ENCODE data around the gene SZT2. TPM values are rescaled to one million over a fixed set of nuclear protein-coding genes. Genes with fewer than 3 reads are reported as not detected.

The SZT2 gene
- total RNA-seq, 1 experiment from 2014 or later = 22.2 TPM

DNA sequence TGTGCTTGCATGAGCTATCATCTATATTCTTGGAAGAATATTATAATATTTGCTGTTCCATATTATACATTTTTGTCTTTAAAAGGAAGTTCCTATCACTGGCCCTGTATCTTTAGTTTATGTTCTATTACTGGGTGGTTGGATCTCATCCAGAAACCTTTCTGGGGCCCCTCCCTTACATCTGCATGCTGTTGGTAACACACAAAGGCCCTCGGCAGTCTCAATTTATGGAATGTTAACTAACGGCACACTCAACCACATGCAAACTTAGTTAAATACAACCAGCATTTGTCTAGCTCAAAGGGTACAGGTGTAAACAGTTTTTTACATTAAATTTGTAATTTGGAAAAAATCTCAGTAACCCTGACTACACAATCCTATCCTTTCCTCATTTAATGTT is 73.8 kb downstream of the SZT2 start:
- no peaks in the 10 kb centered on the region for H3K9me3 ChIP-seq (ENCODE audit: low read length)
- H3K9me2 ChIP-seq (replicated peaks; ENCODE audit: low read length) = no peaks in the 10 kb centered on the region
- BruUV-seq (replicated peaks) = no TSS peak
- no peaks in the 10 kb centered on the region for H3K36me3 ChIP-seq (ENCODE audit: low read depth, low read length)
- no peak overlapping the region for H3K4me2 ChIP-seq (ENCODE audit: low read length)
- no peak for TF ChIP-seq EZH2phosphoT487 (IDR thresholded peaks at IDR 0.05; ENCODE audit: borderline replicate concordance, low read length)
- TF ChIP-seq, protein P1, sequence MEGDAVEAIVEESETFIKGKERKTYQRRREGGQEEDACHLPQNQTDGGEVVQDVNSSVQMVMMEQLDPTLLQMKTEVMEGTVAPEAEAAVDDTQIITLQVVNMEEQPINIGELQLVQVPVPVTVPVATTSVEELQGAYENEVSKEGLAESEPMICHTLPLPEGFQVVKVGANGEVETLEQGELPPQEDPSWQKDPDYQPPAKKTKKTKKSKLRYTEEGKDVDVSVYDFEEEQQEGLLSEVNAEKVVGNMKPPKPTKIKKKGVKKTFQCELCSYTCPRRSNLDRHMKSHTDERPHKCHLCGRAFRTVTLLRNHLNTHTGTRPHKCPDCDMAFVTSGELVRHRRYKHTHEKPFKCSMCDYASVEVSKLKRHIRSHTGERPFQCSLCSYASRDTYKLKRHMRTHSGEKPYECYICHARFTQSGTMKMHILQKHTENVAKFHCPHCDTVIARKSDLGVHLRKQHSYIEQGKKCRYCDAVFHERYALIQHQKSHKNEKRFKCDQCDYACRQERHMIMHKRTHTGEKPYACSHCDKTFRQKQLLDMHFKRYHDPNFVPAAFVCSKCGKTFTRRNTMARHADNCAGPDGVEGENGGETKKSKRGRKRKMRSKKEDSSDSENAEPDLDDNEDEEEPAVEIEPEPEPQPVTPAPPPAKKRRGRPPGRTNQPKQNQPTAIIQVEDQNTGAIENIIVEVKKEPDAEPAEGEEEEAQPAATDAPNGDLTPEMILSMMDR (conservative IDR thresholded peaks at IDR 0.05; ENCODE audit: low read depth, low read length) = no peak
- no peak for TF ChIP-seq EZH2 (IDR thresholded peaks at IDR 0.05; ENCODE audit: low read length, unreplicated experiment)
- H3K27ac ChIP-seq (ENCODE audit: low read length) = no peak overlapping the region
- H3F3A ChIP-seq (ENCODE audit: low read length, unreplicated experiment) = no peaks in the 10 kb centered on the region
- H3K27me3 ChIP-seq (ENCODE audit: low read length) = no peaks in the 10 kb centered on the region
- no peaks in the 10 kb centered on the region for H3K4me1 ChIP-seq (ENCODE audit: insufficient read depth, low read length)
- H3K9ac ChIP-seq (ENCODE audit: low read length) = no peak overlapping the region
- no peak for DNase-seq
- no peaks in the 10 kb centered on the region for H3K79me2 ChIP-seq (ENCODE audit: low read length)
- no peak overlapping the region for H2AFZ ChIP-seq (ENCODE audit: low read length)
- no peak for ATAC-seq
- H3K4me3 ChIP-seq (ENCODE audit: low read length) = no peak overlapping the region
- ChIA-PET CTCF (no interaction called here), POLR2A (ENCODE audit: unreplicated experiment) (no interaction called here)
- intact Hi-C loops (cut with micrococcal nuclease) = no loop called here
- H4K20me1 ChIP-seq (ENCODE audit: low read length) = no peaks in the 10 kb centered on the region

DNA sequence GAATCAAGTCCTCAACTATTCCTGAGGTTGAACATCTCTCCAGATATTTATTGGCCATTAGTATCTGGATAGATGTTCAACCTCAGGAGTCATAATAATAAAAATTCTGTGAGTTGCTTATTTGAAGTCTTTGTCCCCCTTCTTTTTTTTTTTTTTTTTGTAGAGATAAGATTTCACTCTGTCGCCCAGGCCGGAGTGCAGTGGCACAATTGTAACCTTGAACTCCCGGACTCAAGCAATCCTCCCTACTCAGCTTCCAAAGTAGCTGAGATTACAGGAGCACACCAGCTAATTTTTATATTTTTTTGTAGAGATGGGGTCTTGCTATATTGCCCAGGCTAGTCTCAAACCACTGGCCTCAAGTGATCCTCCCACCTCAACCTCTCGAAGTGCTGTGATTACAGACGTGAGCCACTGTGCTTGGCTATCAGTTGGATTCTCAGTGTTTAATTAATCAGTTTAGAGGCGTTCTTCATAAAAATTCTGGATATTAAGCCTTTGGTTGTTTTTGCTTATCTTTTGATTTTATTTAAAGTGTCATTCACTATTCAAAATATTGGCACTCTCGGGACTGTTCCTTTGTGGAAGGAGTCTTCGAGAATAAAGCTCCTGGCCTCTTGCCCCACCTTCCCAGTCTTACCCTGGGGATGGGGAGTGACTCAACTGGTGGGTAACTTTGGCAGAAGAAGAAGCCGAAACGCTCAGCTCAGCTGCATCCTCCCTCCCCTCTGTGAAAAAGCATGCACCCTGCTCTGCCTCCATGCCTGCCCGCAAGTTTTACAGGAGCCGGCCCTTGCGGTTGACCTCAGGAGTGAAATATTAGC is 75.2 kb downstream of the SZT2 start:
- Histone ChIP-seq H3F3A (ENCODE audit: low read length, unreplicated experiment) (no peaks in the 10 kb centered on the region), H3K36me3 (ENCODE audit: low read depth, low read length) (no peaks in the 10 kb centered on the region), H3K9me3 (ENCODE audit: low read length) (no peaks in the 10 kb centered on the region), H2AFZ (ENCODE audit: low read length) (no peak overlapping the region), H3K79me2 (ENCODE audit: low read length) (no peaks in the 10 kb centered on the region), H3K27ac (ENCODE audit: low read length) (no peak overlapping the region), H3K9me2 (replicated peaks; ENCODE audit: low read length) (no peaks in the 10 kb centered on the region), H3K9ac (ENCODE audit: low read length) (no peak overlapping the region), H3K4me1 (ENCODE audit: insufficient read depth, low read length) (no peaks in the 10 kb centered on the region), H3K4me2 (ENCODE audit: low read length) (no peak overlapping the region), H3K27me3 (ENCODE audit: low read length) (no peaks in the 10 kb centered on the region), H4K20me1 (ENCODE audit: low read length) (no peaks in the 10 kb centered on the region), H3K4me3 (ENCODE audit: low read length) (no peak overlapping the region)
- TF ChIP-seq EZH2phosphoT487 (IDR thresholded peaks at IDR 0.05; ENCODE audit: borderline replicate concordance, low read length) (no peak), EZH2 (IDR thresholded peaks at IDR 0.05; ENCODE audit: low read length, unreplicated experiment) (no peak)
- TF ChIP-seq, protein P1 (conservative IDR thresholded peaks at IDR 0.05; ENCODE audit: low read depth, low read length) = no peak
- DNase-seq (no peak), ATAC-seq (no peak)
- ChIA-PET POLR2A (ENCODE audit: unreplicated experiment) (no interaction called here), CTCF (no interaction called here)
- no TSS peak for BruUV-seq (replicated peaks)
- intact Hi-C loops (cut with micrococcal nuclease) = no loop called here

DNA sequence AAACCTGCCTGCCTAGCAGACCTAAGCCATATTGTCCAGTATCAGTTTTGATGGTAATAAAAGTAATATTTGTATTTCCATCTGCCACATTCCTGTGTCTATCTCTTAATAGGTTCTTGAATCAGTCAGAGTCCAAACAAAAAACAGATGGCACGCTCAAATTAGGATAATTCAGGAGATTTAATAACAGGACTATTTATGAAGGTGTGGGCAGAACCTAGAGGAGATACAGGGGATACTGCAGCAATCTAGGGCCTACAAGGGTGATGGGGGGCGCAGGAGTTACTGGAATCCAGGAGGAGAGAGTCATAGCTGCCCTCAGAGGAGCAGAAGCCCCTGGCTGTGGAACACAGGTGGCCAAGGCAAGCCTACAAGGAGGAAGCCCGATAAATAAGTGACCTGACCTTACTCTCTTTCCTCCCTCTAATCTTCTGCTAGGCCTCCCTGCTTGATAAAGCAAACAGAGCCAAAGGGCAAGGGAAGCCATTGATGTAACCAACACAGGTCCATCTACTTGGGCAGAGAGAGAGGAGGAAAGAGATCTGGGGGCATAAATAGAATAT is 75.9 kb downstream of the SZT2 start:
- Histone ChIP-seq H3K27ac (ENCODE audit: low read length) (no peak overlapping the region), H3F3A (ENCODE audit: low read length, unreplicated experiment) (no peaks in the 10 kb centered on the region), H3K4me2 (ENCODE audit: low read length) (no peak overlapping the region), H3K27me3 (ENCODE audit: low read length) (no peaks in the 10 kb centered on the region), H3K4me3 (ENCODE audit: low read length) (no peak overlapping the region), H3K4me1 (ENCODE audit: insufficient read depth, low read length) (no peaks in the 10 kb centered on the region), H3K79me2 (ENCODE audit: low read length) (no peaks in the 10 kb centered on the region), H4K20me1 (ENCODE audit: low read length) (no peaks in the 10 kb centered on the region), H2AFZ (ENCODE audit: low read length) (no peak overlapping the region), H3K9me3 (ENCODE audit: low read length) (no peaks in the 10 kb centered on the region), H3K9me2 (replicated peaks; ENCODE audit: low read length) (no peaks in the 10 kb centered on the region), H3K36me3 (ENCODE audit: low read depth, low read length) (no peaks in the 10 kb centered on the region), H3K9ac (ENCODE audit: low read length) (no peak overlapping the region)
- POLR2A ChIA-PET (ENCODE audit: unreplicated experiment) = no interaction called here
- CTCF ChIA-PET = no interaction called here
- DNase-seq = no peak
- intact Hi-C loops (cut with micrococcal nuclease) = no loop called here
- TF ChIP-seq EZH2 (IDR thresholded peaks at IDR 0.05; ENCODE audit: low read length, unreplicated experiment) (no peak), EZH2phosphoT487 (IDR thresholded peaks at IDR 0.05; ENCODE audit: borderline replicate concordance, low read length) (no peak)
- TF ChIP-seq, protein P1 (conservative IDR thresholded peaks at IDR 0.05; ENCODE audit: low read depth, low read length) = no peak
- BruUV-seq (replicated peaks) = no TSS peak
- no peak for ATAC-seq

All from PC-3 (cell line).